Raji (cell line): ENCODE results near the gene PSMC4.

Source experiments
- POLR2A ChIP-seq: IDR thresholded peaks from 2 replicates; pipeline ENCODE4 v1.6.1; 2011; ENCODE audit warnings: low read depth, low read length, control low read depth; ENCODE audit not compliant: insufficient read depth

The PSMC4 gene

GRCh38 chr19:39969681-39970424 is 1.1 kb upstream of the PSMC4 start:
- no peak for TF ChIP-seq POLR2A

DNA sequence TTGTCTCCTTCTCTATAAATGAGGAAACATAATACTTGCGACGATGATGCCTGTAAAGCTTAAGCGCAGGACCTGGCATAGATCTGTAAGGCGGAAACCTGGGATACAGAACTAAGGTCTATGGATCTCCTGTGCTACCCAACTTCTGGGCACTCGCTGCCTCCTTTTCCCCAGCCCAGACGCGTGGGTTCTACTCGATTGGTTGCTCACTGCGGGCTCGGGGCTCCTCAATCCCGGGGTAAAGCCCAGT is 615 bp upstream of the PSMC4 start:
- no peak for TF ChIP-seq POLR2A

- TF ChIP-seq POLR2A = no peak
Measured at GRCh38 chr19:39971380-39972035, 543 bp downstream of the PSMC4 start.

GRCh38 chr19:39974377-39975155 is 3.6 kb downstream of the PSMC4 start:
- TF ChIP-seq POLR2A = no peak

GRCh38 chr19:39982883-39983282 is 11.9 kb downstream of the PSMC4 start:
- TF ChIP-seq POLR2A = no peak

- TF ChIP-seq POLR2A = no peak
Measured at GRCh38 chr19:39983695-39984300, 12.8 kb downstream of the PSMC4 start.

GRCh38 chr19:39986643-39987042 is 15.7 kb downstream of the PSMC4 start:
- TF ChIP-seq POLR2A = no peak

GRCh38 chr19:39987167-39987566 is 16.2 kb downstream of the PSMC4 start:
- TF ChIP-seq POLR2A = no peak

- TF ChIP-seq POLR2A = no peak
Measured at GRCh38 chr19:39987596-39987995, 16.6 kb downstream of the PSMC4 start.

GRCh38 chr19:39993605-39994004 is 22.6 kb downstream of the PSMC4 start:
- no peak for TF ChIP-seq POLR2A

DNA sequence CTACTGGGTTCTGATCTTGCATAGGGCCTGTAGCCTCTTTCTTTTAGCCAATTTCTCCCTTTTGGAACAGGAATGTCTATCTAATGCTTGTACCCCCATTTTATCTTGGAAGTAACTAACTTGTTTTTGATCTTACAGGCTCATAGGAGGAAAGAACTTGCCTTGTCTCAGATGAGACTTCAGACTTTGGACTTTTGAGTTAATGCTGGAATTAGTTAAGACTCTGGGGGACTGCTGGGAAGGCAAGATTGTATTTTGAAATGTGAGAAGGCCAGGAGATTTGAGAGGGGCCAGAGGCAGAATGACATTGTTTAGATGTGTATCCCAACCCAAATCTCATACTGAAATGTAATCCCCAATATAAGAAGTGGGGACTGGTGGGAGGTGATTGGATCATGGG is 23.4 kb downstream of the PSMC4 start:
- TF ChIP-seq POLR2A = no peak

- no peak for TF ChIP-seq POLR2A
Measured at GRCh38 chr19:39995794-39996193, 24.8 kb downstream of the PSMC4 start.

- TF ChIP-seq POLR2A = no peak
Measured at GRCh38 chr19:39996218-39996810, 25.3 kb downstream of the PSMC4 start.

- TF ChIP-seq POLR2A = peak; percentile 98
Measured at GRCh38 chr19:39996811-39997637, 26.1 kb downstream of the PSMC4 start, which contains the start of gene ZNF546. Gene ZNF546, plus strand, starts transcription at chr19:39997060. Its CDS starts 1,267 bp downstream, at chr19:39998327.
